Karpas-422 (cell line): ENCODE results near the gene EGFLAM. TPM values are rescaled to one million over a fixed set of nuclear protein-coding genes. Genes with fewer than 3 reads are reported as not detected.

Source experiments
- DNase-seq: peaks from one replicate; pipeline ENCODE4 v3.0.0-alpha.2; 2015
- H2AFZ ChIP-seq: fragments of 200-600 bp; sonication (generic); 2 replicates; pipeline ENCODE4 v1.6.1; 2014; ENCODE audit warnings: antibody characterized with exemption, low read length, mixed read lengths
- H3K27ac ChIP-seq: fragments of 200-600 bp; sonication (generic); 2 replicates; pipeline ENCODE4 v1.5.1; 2014; ENCODE audit warnings: mild to moderate bottlenecking, low read length, moderate library complexity
- H3K27me3 ChIP-seq: fragments of 200-600 bp; sonication (generic); 2 replicates; pipeline ENCODE4 v1.6.1; 2014; ENCODE audit warnings: low read length, mixed read lengths
- H3K36me3 ChIP-seq: fragments of 200-600 bp; sonication (generic); 2 replicates; pipeline ENCODE4 v1.6.1; 2014; ENCODE audit warnings: low read length, mixed read lengths; ENCODE audit not compliant: insufficient read depth
- H3K4me1 ChIP-seq: fragments of 200-600 bp; sonication (generic); 2 replicates; pipeline ENCODE4 v1.6.1; 2014; ENCODE audit warnings: mild to moderate bottlenecking, low read length, mixed read lengths
- H3K4me2 ChIP-seq: fragments of 200-600 bp; sonication (generic); 2 replicates; pipeline ENCODE4 v1.6.1; 2014; ENCODE audit warnings: low read length, low read depth, mild to moderate bottlenecking; ENCODE audit not compliant: poor library complexity, severe bottlenecking
- H3K4me3 ChIP-seq: fragments of 200-600 bp; sonication (generic); 2 replicates; pipeline ENCODE4 v1.5.1; 2014; ENCODE audit warnings: mild to moderate bottlenecking, antibody characterized with exemption, low read length, mixed read lengths
- H3K79me2 ChIP-seq: fragments of 200-600 bp; sonication (generic); 2 replicates; pipeline ENCODE4 v1.6.1; 2014; ENCODE audit warnings: mild to moderate bottlenecking, low read length, mixed read lengths
- H3K9ac ChIP-seq: fragments of 200-600 bp; sonication (generic); 2 replicates; pipeline ENCODE4 v1.6.0; 2014; ENCODE audit warnings: low read length
- H3K9me2 ChIP-seq: fragments of 200-600 bp; sonication (generic), shearing (Covaris generic); replicated peaks from 2 replicates; pipeline ENCODE4 v1.6.0; 2014; ENCODE audit warnings: mild to moderate bottlenecking, low read length, moderate library complexity; ENCODE audit not compliant: insufficient read depth
- H3K9me3 ChIP-seq: fragments of 300-700, 200-600 bp; sonication (generic); 2 replicates; pipeline ENCODE4 v1.6.1; 2014; ENCODE audit warnings: low read length, mixed read lengths
- H4K20me1 ChIP-seq: fragments of 200-600 bp; sonication (generic); 2 replicates; pipeline ENCODE4 v1.6.1; 2014; ENCODE audit warnings: mild to moderate bottlenecking, antibody characterized with exemption, low read length, low read depth; ENCODE audit not compliant: insufficient read depth
- total RNA-seq: library from RNA; depleted of rRNA; stranded (reverse); fragments of >200 nt; shearing (Covaris generic); gene quantifications from 2 replicates; pipeline ENCODE4 v1.2.3, GENCODE V29; 2014; ENCODE audit warnings: low replicate concordance

The EGFLAM gene
- total RNA-seq, 1 experiment from 2014 or later = not detected

DNA sequence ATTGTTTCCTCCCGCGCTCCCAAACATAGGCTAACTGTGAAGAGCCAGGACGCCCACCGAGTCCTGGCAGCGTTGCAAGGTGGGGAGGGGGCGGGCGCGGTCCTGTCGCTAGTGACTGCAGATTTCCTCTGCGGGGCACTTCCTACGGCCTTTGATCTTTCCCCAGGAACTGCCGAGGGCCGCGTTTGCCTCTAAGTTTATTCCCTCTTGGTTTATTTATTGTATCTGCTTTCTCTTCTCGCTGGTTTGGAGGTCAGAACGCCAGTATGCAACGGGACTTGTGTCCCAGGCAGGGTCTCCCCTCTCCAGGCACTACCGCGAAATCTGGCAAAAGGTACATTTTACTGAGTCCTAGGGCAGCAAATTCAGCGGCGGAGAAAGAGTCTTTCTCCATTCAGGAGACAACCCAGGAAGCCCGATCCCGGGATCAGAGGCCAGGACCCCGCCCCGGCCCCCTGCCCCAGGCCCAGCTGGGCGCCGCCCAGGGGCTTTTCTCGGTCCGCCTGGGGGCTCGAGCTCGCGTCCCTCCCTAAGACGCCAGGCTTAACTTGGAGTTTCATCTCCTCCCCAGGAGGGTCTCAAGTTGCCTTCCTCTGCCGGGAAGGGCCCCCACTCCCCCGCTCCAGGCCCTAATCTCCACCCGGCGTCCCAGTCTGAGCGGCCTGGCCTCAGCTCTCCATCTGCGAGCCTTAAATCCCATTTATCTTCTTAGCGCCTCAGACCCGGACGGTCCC is 884 bp upstream of the EGFLAM start:
- no peak for DNase-seq
- no peaks in the 10 kb centered on the region for H3K27me3 ChIP-seq
- no peaks in the 10 kb centered on the region for H3K9me2 ChIP-seq
- H2AFZ ChIP-seq = no peak overlapping the region
- no peak overlapping the region for H3K27ac ChIP-seq
- H3K79me2 ChIP-seq = no peaks in the 10 kb centered on the region
- H3K4me1 ChIP-seq = no peaks in the 10 kb centered on the region
- no peaks in the 10 kb centered on the region for H3K36me3 ChIP-seq
- H3K4me2 ChIP-seq = no peak overlapping the region
- H3K4me3 ChIP-seq = no peak overlapping the region
- no peaks in the 10 kb centered on the region for H4K20me1 ChIP-seq
- no peak overlapping the region for H3K9ac ChIP-seq
- H3K9me3 ChIP-seq = no peaks in the 10 kb centered on the region; the same call in 1 of the 2 replicates

DNA sequence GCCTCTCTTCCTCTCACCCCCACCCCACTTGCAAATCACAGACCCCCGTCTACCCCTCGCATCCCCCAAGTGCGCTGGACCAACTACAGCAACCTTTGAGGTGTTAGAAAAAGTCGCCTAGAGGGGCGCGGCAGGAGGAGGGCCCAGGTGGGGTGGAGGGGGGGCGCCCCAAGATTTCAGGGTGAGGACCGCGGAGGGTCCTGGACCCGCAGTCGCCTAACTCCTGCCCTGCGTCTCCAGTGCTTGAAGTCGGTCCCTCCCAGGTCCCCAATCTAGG is 379 bp upstream of the EGFLAM start:
- H3K27ac ChIP-seq = no peak overlapping the region
- no peak overlapping the region for H3K4me2 ChIP-seq
- H3K9ac ChIP-seq = no peak overlapping the region
- H3K36me3 ChIP-seq = no peaks in the 10 kb centered on the region
- no peaks in the 10 kb centered on the region for H4K20me1 ChIP-seq
- no peak overlapping the region for H2AFZ ChIP-seq
- H3K79me2 ChIP-seq = no peaks in the 10 kb centered on the region
- H3K4me1 ChIP-seq = no peaks in the 10 kb centered on the region
- no peaks in the 10 kb centered on the region; the same call in 1 of the 2 replicates for H3K9me3 ChIP-seq
- no peaks in the 10 kb centered on the region for H3K9me2 ChIP-seq
- no peaks in the 10 kb centered on the region for H3K27me3 ChIP-seq
- DNase-seq = no peak
- no peak overlapping the region for H3K4me3 ChIP-seq

DNA sequence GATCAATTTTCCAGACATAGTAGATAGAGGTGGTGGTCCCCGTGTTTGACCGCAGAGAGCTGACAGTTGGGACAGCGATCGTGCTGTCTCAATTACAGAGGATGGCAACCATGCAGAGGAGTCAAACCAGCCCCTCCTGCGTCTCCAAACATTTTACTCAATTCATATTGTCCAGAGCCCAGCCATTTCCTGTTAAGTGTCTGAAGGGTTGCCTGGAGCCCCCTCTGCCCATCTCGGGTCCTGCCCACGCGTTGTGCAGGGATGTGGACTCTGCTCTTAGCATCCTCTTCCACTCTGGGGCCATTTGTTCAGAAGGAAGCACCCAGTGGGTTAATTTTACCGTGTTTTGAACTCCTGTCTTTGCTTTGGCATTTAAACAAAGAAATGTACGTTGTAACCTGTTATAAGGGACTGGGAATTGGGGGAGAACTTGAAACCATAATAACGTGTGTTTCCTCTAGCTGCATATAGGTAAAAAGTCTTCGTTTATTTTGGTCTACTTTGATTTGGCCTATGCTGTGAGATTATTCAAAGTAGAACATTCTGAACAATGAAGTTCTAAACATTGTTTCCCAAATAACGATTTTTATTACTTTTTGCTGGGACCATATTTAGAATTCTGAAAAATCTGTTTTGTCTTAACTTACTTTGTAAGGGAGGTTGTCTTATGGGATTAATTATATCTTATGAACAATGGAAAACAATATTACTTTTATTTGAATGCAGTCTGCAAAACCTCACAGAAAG is 876 bp downstream of the EGFLAM start:
- H3K4me3 ChIP-seq = no peak overlapping the region
- H3K9ac ChIP-seq = no peak overlapping the region
- H3K79me2 ChIP-seq = no peaks in the 10 kb centered on the region
- no peaks in the 10 kb centered on the region for H4K20me1 ChIP-seq
- H2AFZ ChIP-seq = no peak overlapping the region
- H3K4me1 ChIP-seq = no peaks in the 10 kb centered on the region
- no peak overlapping the region for H3K4me2 ChIP-seq
- no peaks in the 10 kb centered on the region for H3K27me3 ChIP-seq
- H3K9me3 ChIP-seq = no peaks in the 10 kb centered on the region
- no peaks in the 10 kb centered on the region for H3K9me2 ChIP-seq
- no peaks in the 10 kb centered on the region for H3K36me3 ChIP-seq
- DNase-seq = no peak
- no peak overlapping the region for H3K27ac ChIP-seq

DNA sequence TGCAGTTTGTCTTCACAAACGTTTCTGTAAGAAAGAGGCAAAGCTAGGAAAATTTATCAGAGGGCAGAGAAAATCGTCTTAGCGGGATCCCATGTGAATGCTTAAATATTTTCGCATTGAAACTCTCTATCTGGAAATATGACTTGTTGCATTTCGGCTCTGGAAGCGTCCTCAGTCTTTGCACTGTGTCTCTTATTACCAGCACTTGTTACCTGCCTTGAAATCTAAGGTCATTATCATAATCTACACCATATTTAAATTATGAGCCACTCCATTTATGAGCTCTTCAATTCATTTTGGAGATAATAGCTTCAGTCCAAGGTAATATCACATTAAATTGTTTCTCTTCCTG is 1.4 kb downstream of the EGFLAM start:
- Histone ChIP-seq H3K9ac (no peak overlapping the region), H3K9me2 (no peaks in the 10 kb centered on the region)
- DNase-seq = no peak

DNA sequence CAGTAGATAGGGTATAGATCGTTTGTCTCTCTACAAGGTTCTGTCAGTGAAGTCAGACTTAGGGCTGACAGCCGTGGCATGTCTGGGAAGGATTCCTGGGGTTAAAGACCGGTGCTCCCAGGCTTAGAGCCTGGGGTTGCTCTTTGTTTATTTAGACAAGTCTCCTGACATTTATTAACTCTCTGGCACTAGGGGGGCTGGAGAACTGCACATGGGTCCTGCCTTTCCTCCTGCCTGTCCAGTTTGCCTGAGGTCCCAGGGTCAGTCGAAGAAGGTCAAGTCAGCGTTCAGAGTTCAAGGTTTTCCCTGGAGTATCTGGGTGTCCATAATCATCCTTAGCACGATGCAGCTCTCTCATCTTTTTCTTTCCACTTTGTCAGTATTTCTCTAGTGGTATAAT is 5.6 kb downstream of the EGFLAM start:
- H4K20me1 ChIP-seq = no peaks in the 10 kb centered on the region
- H3K9me3 ChIP-seq = no peaks in the 10 kb centered on the region
- H3K4me1 ChIP-seq = no peaks in the 10 kb centered on the region
- no peak overlapping the region for H2AFZ ChIP-seq
- no peak overlapping the region for H3K9ac ChIP-seq
- no peak for DNase-seq
- no peaks in the 10 kb centered on the region for H3K36me3 ChIP-seq
- no peak overlapping the region for H3K4me3 ChIP-seq
- H3K9me2 ChIP-seq = no peaks in the 10 kb centered on the region
- H3K27ac ChIP-seq = no peak overlapping the region
- no peaks in the 10 kb centered on the region for H3K79me2 ChIP-seq
- no peak overlapping the region for H3K4me2 ChIP-seq
- no peaks in the 10 kb centered on the region for H3K27me3 ChIP-seq

More for the DNA sequence above, 1.4 kb downstream of the EGFLAM start:
- H3K36me3 ChIP-seq = no peaks in the 10 kb centered on the region
- no peak overlapping the region for H3K27ac ChIP-seq
- H3K4me3 ChIP-seq = no peak overlapping the region
- no peaks in the 10 kb centered on the region for H3K79me2 ChIP-seq
- no peaks in the 10 kb centered on the region for H3K4me1 ChIP-seq
- no peak overlapping the region for H3K4me2 ChIP-seq
- H3K9me3 ChIP-seq = no peaks in the 10 kb centered on the region
- H4K20me1 ChIP-seq = no peaks in the 10 kb centered on the region
- no peaks in the 10 kb centered on the region for H3K27me3 ChIP-seq
- no peak overlapping the region for H2AFZ ChIP-seq

DNA sequence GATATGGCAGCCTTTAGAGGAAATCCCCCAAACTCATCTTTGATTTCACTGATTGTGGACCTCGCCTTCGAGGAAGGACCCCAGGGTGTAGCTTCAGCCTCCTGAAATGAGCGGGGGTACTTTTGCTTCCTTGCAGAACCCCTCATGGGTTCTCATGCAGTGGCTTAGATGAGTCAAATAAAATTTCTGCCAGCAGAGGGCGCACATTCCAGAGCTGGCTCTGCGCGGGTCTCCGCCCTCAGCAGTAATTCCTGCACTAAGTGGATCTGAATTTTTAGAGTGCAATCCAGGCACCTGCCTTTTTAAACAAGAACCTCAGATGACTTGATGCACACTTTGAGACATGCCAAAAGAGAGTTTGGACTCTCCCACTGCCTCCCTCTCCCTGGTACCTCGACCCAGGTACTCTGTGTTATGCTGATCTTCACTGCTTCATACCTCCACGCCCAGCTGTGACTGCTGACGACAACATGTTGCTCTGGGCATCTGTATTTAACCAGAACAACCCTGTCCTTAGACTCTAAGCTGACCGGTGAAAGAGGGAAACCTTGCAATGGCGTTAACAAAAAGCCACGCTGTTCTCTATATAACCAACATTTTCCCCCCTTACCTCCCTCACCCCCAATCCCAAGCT is 7.3 kb downstream of the EGFLAM start:
- no peak overlapping the region for H2AFZ ChIP-seq
- no peak overlapping the region for H3K27ac ChIP-seq
- H3K4me1 ChIP-seq = no peaks in the 10 kb centered on the region
- no peaks in the 10 kb centered on the region for H3K36me3 ChIP-seq
- DNase-seq = peak; percentile 86
- no peaks in the 10 kb centered on the region for H3K79me2 ChIP-seq
- no peak overlapping the region for H3K9ac ChIP-seq
- H3K4me3 ChIP-seq = no peak overlapping the region
- H4K20me1 ChIP-seq = no peaks in the 10 kb centered on the region
- no peak overlapping the region for H3K4me2 ChIP-seq
- no peaks in the 10 kb centered on the region for H3K9me3 ChIP-seq
- 0 out of 2 replicates have a peak, but pooled peaks cover 3% of the 10 kb centered on the region for H3K9me2 ChIP-seq
- H3K27me3 ChIP-seq = no peaks in the 10 kb centered on the region

DNA sequence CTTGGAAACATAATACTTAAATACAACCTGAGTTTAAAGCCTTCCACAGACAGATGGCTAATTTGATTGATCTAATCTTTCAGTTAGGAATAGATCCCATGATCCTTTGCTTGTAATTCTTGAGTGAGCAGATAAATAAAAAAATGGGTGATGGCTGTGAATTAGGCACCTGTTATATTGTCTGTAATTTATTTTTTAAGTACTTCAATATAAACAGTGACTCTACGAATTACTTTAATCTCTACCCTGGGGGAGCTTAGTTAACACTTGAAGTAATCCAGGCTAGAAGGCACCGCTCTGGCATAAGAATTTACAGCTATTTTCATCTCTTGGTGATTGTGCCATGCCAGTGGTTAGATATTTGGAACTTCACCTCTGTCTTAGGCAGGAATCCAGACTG is 9.0 kb downstream of the EGFLAM start:
- no peak overlapping the region for H3K9ac ChIP-seq
- H3K36me3 ChIP-seq = no peaks in the 10 kb centered on the region
- no peaks in the 10 kb centered on the region for H3K27me3 ChIP-seq
- H3K27ac ChIP-seq = no peak overlapping the region
- H4K20me1 ChIP-seq = no peaks in the 10 kb centered on the region
- no peaks in the 10 kb centered on the region for H3K4me1 ChIP-seq
- H3K4me2 ChIP-seq = no peak overlapping the region
- no peaks in the 10 kb centered on the region for H3K9me3 ChIP-seq
- no peak overlapping the region for H3K4me3 ChIP-seq
- H3K9me2 ChIP-seq = 0 out of 2 replicates have a peak, but pooled peaks cover 3% of the 10 kb centered on the region
- no peaks in the 10 kb centered on the region for H3K79me2 ChIP-seq
- no peak for DNase-seq
- H2AFZ ChIP-seq = no peak overlapping the region

DNA sequence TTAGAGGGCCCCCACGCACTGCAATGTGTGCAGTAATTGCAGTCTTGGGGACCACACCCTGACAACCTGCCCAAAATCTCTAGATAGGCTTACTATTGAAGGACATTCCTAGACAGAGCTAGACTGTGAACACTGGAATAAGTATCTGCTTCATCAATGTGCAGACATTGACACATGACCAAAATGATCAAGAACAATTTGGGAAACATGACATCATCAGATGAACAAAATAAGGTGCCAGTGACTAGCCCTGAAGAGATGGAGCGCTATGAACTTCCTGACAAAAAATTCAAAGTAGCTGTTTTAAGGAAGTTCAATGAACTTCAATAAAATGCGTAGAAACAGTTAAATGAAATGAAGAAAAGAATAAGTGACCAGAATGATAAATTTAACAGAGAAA is 15.3 kb downstream of the EGFLAM start:
- no peaks in the 10 kb centered on the region for H4K20me1 ChIP-seq
- no peak overlapping the region for H3K27ac ChIP-seq
- H3K9ac ChIP-seq = no peak overlapping the region

More for the DNA sequence above, 15.3 kb downstream of the EGFLAM start:
- H3K4me3 ChIP-seq = no peak overlapping the region
- no peak overlapping the region for H2AFZ ChIP-seq
- H3K9me3 ChIP-seq = no peaks in the 10 kb centered on the region
- no peaks in the 10 kb centered on the region for H3K79me2 ChIP-seq
- H3K36me3 ChIP-seq = no peaks in the 10 kb centered on the region
- DNase-seq = no peak
- H3K27me3 ChIP-seq = no peaks in the 10 kb centered on the region
- no peaks in the 10 kb centered on the region for H3K4me1 ChIP-seq
- H3K9me2 ChIP-seq = 0 out of 2 replicates have a peak, but pooled peaks cover 3% of the 10 kb centered on the region
- no peak overlapping the region for H3K4me2 ChIP-seq
